ENCODE measurements around the gene RARB. TPM values are rescaled to one million over a fixed set of nuclear protein-coding genes. Genes with fewer than 3 reads are reported as not detected.

RARB gene
- polyA plus RNA-seq, 1 experiment: 7.8 TPM

GRCh38 chr3:25588441-25589103 is 160.5 kb downstream of the RARB start:
- ChIA-PET POLR2A (interaction anchor here (0.5 kb wide), 1 partner anchor 124 kb away, joined by 3 read pairs; no protein-coding TSS in a partner anchor), CTCF (interaction anchor here (1.0 to 2.3 kb wide), 3 partner anchors 13 to 551 kb away, joined by 4 to 6 read pairs (median 4); no protein-coding TSS in a partner anchor)
- DNase-seq (ENCODE audit: low read depth): no peak
- TF ChIP-seq CTCF (IDR thresholded peaks at IDR 0.05; ENCODE audit: insufficient read depth, low read depth, low read length): no peak
- Histone ChIP-seq H3K36me3 (ENCODE audit: control insufficient read depth, insufficient read depth, low read length) (no peaks in the 10 kb centered on the region), H3K4me3 (ENCODE audit: low read depth, low read length) (no peak overlapping the region), H3K27me3 (ENCODE audit: control insufficient read depth, insufficient read depth, low read length) (no peaks in the 10 kb centered on the region)

- ChIA-PET POLR2A (no interaction called here), CTCF (interaction anchor here (1.0 to 2.3 kb wide), 2 partner anchors 15 to 552 kb away, joined by 4 to 6 read pairs; no protein-coding TSS in a partner anchor)
- no peak for TF ChIP-seq CTCF (IDR thresholded peaks at IDR 0.05; ENCODE audit: insufficient read depth, low read depth, low read length)
- no peak for DNase-seq (ENCODE audit: low read depth)
- H3K36me3 ChIP-seq (ENCODE audit: control insufficient read depth, insufficient read depth, low read length): no peaks in the 10 kb centered on the region
- no peaks in the 10 kb centered on the region for H3K27me3 ChIP-seq (ENCODE audit: control insufficient read depth, insufficient read depth, low read length)
- H3K4me3 ChIP-seq (ENCODE audit: low read depth, low read length): no peak overlapping the region
These were observed 161.2 kb downstream of the RARB start for GRCh38 chr3:25589104-25589782.

GRCh38 chr3:25589783-25590258 is 161.8 kb downstream of the RARB start:
- TF ChIP-seq CTCF (IDR thresholded peaks at IDR 0.05; ENCODE audit: insufficient read depth, low read depth, low read length): no peak
- no peak overlapping the region for H3K4me3 ChIP-seq (ENCODE audit: low read depth, low read length)
- ChIA-PET CTCF (interaction anchor here (1.0 to 2.3 kb wide), 2 partner anchors 16 to 553 kb away, joined by 4 to 6 read pairs; no protein-coding TSS in a partner anchor), POLR2A (no interaction called here)
- no peaks in the 10 kb centered on the region for H3K36me3 ChIP-seq (ENCODE audit: control insufficient read depth, insufficient read depth, low read length)
- H3K27me3 ChIP-seq (ENCODE audit: control insufficient read depth, insufficient read depth, low read length): no peaks in the 10 kb centered on the region
- no peak for DNase-seq (ENCODE audit: low read depth)

GRCh38 chr3:25592510-25592968 is 164.5 kb downstream of the RARB start:
- peak; percentile 55 for TF ChIP-seq CTCF (IDR thresholded peaks at IDR 0.05; ENCODE audit: insufficient read depth, low read depth, low read length)
- ChIA-PET CTCF (interaction anchor here (0.6 to 4.2 kb wide), 24 partner anchors 12 to 668 kb away, joined by 3 to 23 read pairs (median 4); no protein-coding TSS in a partner anchor), POLR2A (interaction anchor here (0.6 kb wide), 1 partner anchor 164 kb away, joined by 3 read pairs; the partner anchor contains the start of gene RARB)
- Histone ChIP-seq H3K27me3 (ENCODE audit: control insufficient read depth, insufficient read depth, low read length) (no peaks in the 10 kb centered on the region), H3K4me3 (ENCODE audit: low read depth, low read length) (no peak overlapping the region), H3K36me3 (ENCODE audit: control insufficient read depth, insufficient read depth, low read length) (no peaks in the 10 kb centered on the region)
- no peak for DNase-seq (ENCODE audit: low read depth)

- no peak for DNase-seq (ENCODE audit: low read depth)
- ChIA-PET POLR2A (interaction anchor here (0.6 kb wide), 1 partner anchor 165 kb away, joined by 3 read pairs; the partner anchor contains the start of gene RARB), CTCF (interaction anchor here (0.6 to 4.2 kb wide), 28 partner anchors 9 to 819 kb away, joined by 3 to 23 read pairs (median 4); no protein-coding TSS in a partner anchor)
- TF ChIP-seq CTCF (IDR thresholded peaks at IDR 0.05; ENCODE audit: insufficient read depth, low read depth, low read length): no peak
- H3K36me3 ChIP-seq (ENCODE audit: control insufficient read depth, insufficient read depth, low read length): no peaks in the 10 kb centered on the region
- H3K4me3 ChIP-seq (ENCODE audit: low read depth, low read length): no peak overlapping the region
- no peaks in the 10 kb centered on the region for H3K27me3 ChIP-seq (ENCODE audit: control insufficient read depth, insufficient read depth, low read length)
These were observed 164.9 kb downstream of the RARB start for GRCh38 chr3:25593001-25593400.
